Sigmoid colon (tissue), 7 donors: ENCODE data around the gene ERI3. TPM values are rescaled to one million over a fixed set of nuclear protein-coding genes. Genes with fewer than 3 reads are reported as not detected.
A peak's percentile ranks its signal among the peaks of the same experiment; 100 is the strongest.

ENCODE experiments used
- DNase-seq: peaks from one replicate; pipeline ENCODE4 v3.0.0-alpha.2; 2019
- H3K27ac ChIP-seq, 4 donors: fragments of 200-600 bp; sonication (generic); one replicate each; pipeline ENCODE4 v1.5.1; 2016 to 2019; ENCODE audit warnings: mild to moderate bottlenecking in 1 of 4
- H3K27me3 ChIP-seq, 3 donors: fragments of 200-600 bp; sonication (generic); one replicate each; pipeline ENCODE4 v1.5.1; 2019; ENCODE audit warnings: mild to moderate bottlenecking in 1 of 3
- H3K36me3 ChIP-seq, 4 donors: fragments of 200-600 bp; sonication (generic); one replicate each; pipeline ENCODE4 v1.5.1; 2016 to 2019
- H3K4me1 ChIP-seq, 4 donors: fragments of 200-600 bp; sonication (generic); one replicate each; pipeline ENCODE4 v1.5.1; 2017 to 2019
- H3K4me3 ChIP-seq, 4 donors: fragments of 200-600 bp; sonication (generic); one replicate each; pipeline ENCODE4 v1.5.1; 2017 to 2019; ENCODE audit warnings: mild to moderate bottlenecking in 2 of 4, moderate library complexity in 1 of 4
- H3K9me3 ChIP-seq, 4 donors: fragments of 200-600 bp in 3 of 4; sonication (generic) in 3 of 4; one replicate each; pipeline versions ENCODE4 v1.5.1 to v1.6.1; 2013 to 2019
- EP300 ChIP-seq, 4 donors: sonication (generic); formaldehyde crosslinking; IDR thresholded peaks; one replicate each; pipeline ENCODE4 v1.6.1; 2017; ENCODE audit warnings: antibody characterized with exemption in 4 of 4
- POLR2A ChIP-seq, 2 donors: fragments of 450-650 bp; IDR thresholded peaks; one replicate each; pipeline ENCODE4 v1.6.1; 2016; ENCODE audit warnings: antibody characterized with exemption in 2 of 2, mild to moderate bottlenecking in 2 of 2, moderate library complexity in 2 of 2
- POLR2AphosphoS5 ChIP-seq, 4 donors: sonication (generic); formaldehyde crosslinking; IDR thresholded peaks; one replicate each; pipeline ENCODE4 v1.6.1; 2017; ENCODE audit warnings: antibody characterized with exemption in 4 of 4
- WGBS, 2 donors: extraction: QIAGEN DNeasy Blood & Tissue Kit; methylation state at CpG; one replicate each; pipeline ENCODE4 v1.1.7; 2013; 5-methylcytosine and 5-hydroxymethylcytosine counted together
- intact Hi-C: fragments of 100-400 bp; cut with DNase I; formaldehyde crosslinking; loops from one replicate; pipeline ENCODE4 v1.15.1; 2023
- polyA plus RNA-seq, 3 donors: library from polyadenylated mRNA; stranded (reverse); fragments of 200-250 nt; gene quantifications; one replicate each; pipeline ENCODE4 v1.2.3, GENCODE V29; 2013
- total RNA-seq, 4 donors: library from RNA; depleted of rRNA; stranded (reverse); fragments of >200 nt; gene quantifications; one replicate each; pipeline ENCODE4 v1.1.0, GENCODE V29; 2016
- TF ChIP-seq, protein P1 (sequence below), 4 experiments: fragments of 450-650 bp in 3 of 4; fragments of 200-600 bp in 1 of 4; IDR thresholded peaks; one replicate each; pipeline ENCODE4 v1.5.1; 2016 to 2019; ENCODE audit warnings: antibody characterized with exemption in 4 of 4, mild to moderate bottlenecking in 3 of 4, moderate library complexity in 2 of 4
- donor health status: healthy with polysubstance abuse.
- donor health status: Bipolar disorder and iron deficiency.
- donor health status: healthy.

ERI3 gene
- total and polyA plus RNA-seq, 7 donors: 25.6 to 88.3 (median 40.3) TPM

DNA sequence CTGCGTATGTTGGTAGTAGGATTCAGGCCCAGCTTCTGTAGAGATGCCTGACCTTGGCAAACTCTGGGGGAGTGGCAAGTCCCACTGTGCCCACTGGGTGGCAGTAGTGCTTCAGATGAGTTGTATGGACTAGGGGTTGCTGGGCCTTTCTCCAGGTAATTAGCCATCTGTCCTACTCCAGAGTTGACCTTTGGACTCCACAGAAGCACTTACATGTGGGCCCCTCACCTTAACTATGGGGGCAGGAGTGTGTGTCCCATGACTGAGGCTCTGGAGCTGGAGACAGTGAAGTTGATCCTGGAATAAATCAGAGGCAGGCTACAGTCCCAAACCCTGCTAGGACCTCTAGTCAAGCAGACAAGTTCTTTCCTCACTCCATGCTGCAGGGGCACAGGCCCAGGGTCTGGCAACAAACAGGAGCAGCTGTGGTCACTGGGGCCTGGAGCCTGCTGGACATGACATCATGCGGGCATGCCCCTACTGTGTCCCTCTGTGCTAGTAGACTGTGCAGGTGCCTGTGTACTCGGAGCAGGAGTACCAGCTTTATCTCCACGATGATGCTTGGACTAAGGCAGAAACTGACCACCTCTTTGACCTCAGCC is 137.1 kb downstream of the ERI3 start:
- H3K4me3 ChIP-seq: no peak overlapping the region
- H3K9me3 ChIP-seq: no peaks in the 10 kb centered on the region
- peak; percentile 87 for DNase-seq
- 65 to 76% methylated on average over 4 of the region's 4 CpGs for WGBS, 2 donors
- peaks cover 33 to 74% (median 44%) of the 10 kb centered on the region in 4 donors for H3K36me3 ChIP-seq
- H3K27me3 ChIP-seq: no peaks in the 10 kb centered on the region
- intact Hi-C loops: loop anchor here (1.0 to 10.0 kb wide), 5 partner anchors 20 to 437 kb away; partner anchors contain the start of gene CCDC24
- H3K27ac ChIP-seq: peak overlapping the region in 2 of 4 donors; percentile 22 to 33
- H3K4me1 ChIP-seq: peaks cover 0 to 28% (median 22%) of the 10 kb centered on the region in 4 donors
- TF ChIP-seq POLR2AphosphoS5 (IDR thresholded peaks at IDR 0.05) (peak in 2 of 4 donors; percentile 14 to 27), EP300 (IDR thresholded peaks at IDR 0.05) (no peak), POLR2A (IDR thresholded peaks at IDR 0.05) (no peak)
- TF ChIP-seq, protein P1, sequence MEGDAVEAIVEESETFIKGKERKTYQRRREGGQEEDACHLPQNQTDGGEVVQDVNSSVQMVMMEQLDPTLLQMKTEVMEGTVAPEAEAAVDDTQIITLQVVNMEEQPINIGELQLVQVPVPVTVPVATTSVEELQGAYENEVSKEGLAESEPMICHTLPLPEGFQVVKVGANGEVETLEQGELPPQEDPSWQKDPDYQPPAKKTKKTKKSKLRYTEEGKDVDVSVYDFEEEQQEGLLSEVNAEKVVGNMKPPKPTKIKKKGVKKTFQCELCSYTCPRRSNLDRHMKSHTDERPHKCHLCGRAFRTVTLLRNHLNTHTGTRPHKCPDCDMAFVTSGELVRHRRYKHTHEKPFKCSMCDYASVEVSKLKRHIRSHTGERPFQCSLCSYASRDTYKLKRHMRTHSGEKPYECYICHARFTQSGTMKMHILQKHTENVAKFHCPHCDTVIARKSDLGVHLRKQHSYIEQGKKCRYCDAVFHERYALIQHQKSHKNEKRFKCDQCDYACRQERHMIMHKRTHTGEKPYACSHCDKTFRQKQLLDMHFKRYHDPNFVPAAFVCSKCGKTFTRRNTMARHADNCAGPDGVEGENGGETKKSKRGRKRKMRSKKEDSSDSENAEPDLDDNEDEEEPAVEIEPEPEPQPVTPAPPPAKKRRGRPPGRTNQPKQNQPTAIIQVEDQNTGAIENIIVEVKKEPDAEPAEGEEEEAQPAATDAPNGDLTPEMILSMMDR (IDR thresholded peaks at IDR 0.05): peak; percentile 80 to 90 (median 84)

DNA sequence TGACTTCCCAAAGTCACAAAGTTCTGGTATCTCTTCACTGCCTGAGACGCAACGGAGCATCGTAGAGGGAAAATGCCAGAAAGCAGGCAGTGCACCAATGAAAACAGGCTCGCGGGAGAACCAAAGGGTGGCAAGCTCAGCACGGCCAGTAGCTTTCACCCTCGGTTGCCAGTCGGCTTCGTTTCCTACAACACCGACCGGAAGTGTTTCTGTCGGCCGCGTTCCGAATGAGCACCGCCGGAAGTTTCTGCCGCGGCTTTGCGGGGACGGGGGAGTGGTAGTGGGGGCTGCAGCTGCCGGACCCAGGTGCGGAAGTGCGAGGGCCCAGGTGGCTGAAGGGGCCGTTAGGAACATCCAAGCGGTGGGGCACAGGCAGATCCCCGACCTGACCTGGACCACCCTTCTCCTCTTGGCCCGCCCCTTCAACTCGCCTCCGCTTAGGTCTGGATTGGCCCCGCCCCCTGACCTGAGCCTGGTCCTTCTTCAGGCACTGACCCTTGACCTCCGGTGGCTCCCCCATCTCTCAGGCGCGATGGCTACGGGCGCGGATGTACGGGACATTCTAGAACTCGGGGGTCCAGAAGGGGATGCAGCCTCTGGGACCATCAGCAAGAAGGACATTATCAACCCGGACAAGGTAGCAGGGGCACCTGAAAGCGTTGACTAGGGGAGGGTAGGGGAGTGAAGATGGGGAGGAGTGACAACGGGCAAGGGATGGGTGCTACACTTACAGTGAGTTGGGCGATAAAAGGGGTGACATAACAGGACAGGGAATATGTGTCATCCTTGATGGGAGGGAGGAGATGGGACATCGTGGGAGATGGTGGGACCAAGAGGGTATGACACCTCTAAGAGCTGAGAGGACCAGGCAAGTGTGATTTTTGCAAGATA is 141.6 kb downstream of the ERI3 start, which contains the start of gene DMAP1:
Gene DMAP1, plus strand, starts transcription at position 250 of the 891 bp plus-strand sequence. Its CDS starts 283 bp downstream, at position 533.
- WGBS, 2 donors: 1% methylated on average over 44 of the region's 44 CpGs
- peak; percentile 94 for DNase-seq
- Histone ChIP-seq H3K27ac (peak within 1 kb of the TSS; percentile 76 to 84 (median 80)), H3K27me3 (no peaks in the 10 kb centered on the region), H3K36me3 (peaks cover 8 to 32% (median 16%) of the 10 kb centered on the region in 4 donors), H3K9me3 (no peaks in the 10 kb centered on the region), H3K4me1 (peaks cover 0 to 33% (median 27%) of the 10 kb centered on the region in 4 donors), H3K4me3 (peak within 1 kb of the TSS; percentile 69 to 92 (median 78))
- intact Hi-C loops: loop anchor here (2.0 to 10.0 kb wide), 4 partner anchors 25 to 441 kb away; partner anchors contain the start of gene CCDC24
- TF ChIP-seq POLR2AphosphoS5 (IDR thresholded peaks at IDR 0.05): peak; percentile 16 to 68 (median 62)
- TF ChIP-seq, protein P1 (IDR thresholded peaks at IDR 0.05): peak in 1 of 4 experiments; percentile 7
- TF ChIP-seq EP300 (IDR thresholded peaks at IDR 0.05): no peak
- TF ChIP-seq POLR2A (IDR thresholded peaks at IDR 0.05): no peak

DNA sequence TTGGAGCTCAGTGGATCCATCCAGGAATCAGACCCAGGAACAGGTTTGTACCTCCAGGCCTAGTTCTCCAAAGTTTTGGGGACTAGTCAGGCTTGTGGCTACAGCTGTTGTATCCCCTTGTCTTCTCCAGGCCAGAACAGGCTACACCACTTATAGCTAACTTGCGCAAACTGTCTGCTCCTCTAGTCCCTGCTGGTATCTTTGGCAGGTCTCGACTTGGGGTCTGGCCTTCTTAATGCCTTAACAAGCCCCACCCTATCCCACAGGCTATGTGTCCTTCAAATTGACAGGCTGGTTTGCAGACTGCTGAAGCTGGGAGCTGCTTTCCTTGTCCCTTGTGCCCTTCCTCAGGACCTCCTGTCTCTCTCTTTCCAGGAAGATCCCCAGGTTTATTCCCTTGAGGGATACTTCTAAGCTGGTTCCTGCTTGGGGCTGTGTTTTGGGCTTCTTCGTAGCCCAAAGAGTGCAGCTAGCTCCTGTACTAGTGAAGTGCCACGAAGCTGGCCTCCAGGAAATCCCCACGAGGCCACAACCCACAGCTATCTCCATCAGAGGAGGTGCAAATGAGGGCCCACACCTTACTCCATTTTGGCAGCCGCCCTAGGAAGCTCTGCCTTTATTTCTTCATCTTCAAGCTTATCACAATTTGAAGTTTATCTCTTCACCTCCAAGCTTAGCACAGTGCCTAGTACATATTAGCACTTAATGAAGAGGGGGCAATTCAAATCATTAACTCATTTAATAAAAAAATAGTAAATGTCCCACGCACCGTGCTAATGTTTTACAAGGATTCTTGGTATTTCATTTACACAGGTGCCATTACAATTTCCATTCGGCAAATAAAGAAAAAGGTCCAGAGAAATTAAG is 142.5 kb downstream of the ERI3 start:
- TF ChIP-seq POLR2AphosphoS5 (IDR thresholded peaks at IDR 0.05) (no peak), POLR2A (IDR thresholded peaks at IDR 0.05) (no peak), EP300 (IDR thresholded peaks at IDR 0.05) (no peak)
- TF ChIP-seq, protein P1 (IDR thresholded peaks at IDR 0.05): no peak
- Histone ChIP-seq H3K4me3 (peak overlapping the region; percentile 69 to 92 (median 78)), H3K36me3 (peaks cover 5 to 26% (median 12%) of the 10 kb centered on the region in 4 donors), H3K4me1 (peaks cover 0 to 25% (median 21%) of the 10 kb centered on the region in 4 donors), H3K27ac (peak overlapping the region; percentile 76 to 84 (median 80)), H3K27me3 (no peaks in the 10 kb centered on the region), H3K9me3 (no peaks in the 10 kb centered on the region)
- intact Hi-C loops: loop anchor here (2.0 to 10.0 kb wide), 4 partner anchors 26 to 442 kb away; partner anchors contain the start of gene CCDC24
- 41 to 43% methylated on average over 9 of the region's 9 CpGs for WGBS, 2 donors
- DNase-seq: no peak

DNA sequence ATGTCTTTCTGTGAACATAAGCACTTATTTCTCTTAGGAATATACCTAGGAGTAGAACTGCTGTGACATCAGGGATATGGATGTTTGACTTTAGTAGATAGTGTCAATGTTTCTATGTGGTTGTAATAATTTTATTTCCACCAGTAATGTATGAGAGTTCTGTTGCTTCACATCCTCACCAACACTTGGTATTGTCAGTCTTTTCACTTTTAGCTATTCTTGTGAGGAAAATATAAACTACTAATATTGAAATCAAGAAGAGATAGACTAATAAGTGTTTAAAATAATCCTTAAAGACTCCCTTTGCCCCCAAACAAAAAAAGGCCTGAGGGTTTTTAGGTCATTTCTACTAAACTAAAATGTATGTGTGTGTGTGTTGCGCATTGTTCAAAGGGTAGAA is 144.5 kb downstream of the ERI3 start:
- Histone ChIP-seq H3K4me1 (peaks cover 0 to 22% (median 18%) of the 10 kb centered on the region in 4 donors), H3K4me3 (no peak overlapping the region), H3K27ac (no peak overlapping the region), H3K36me3 (peaks cover 0 to 12% (median 3%) of the 10 kb centered on the region in 4 donors), H3K27me3 (no peaks in the 10 kb centered on the region), H3K9me3 (no peaks in the 10 kb centered on the region)
- 99 to 100% methylated on average over 1 of the region's 1 CpG for WGBS, 2 donors
- intact Hi-C loops: loop anchor here (5.0 to 10.0 kb wide), 3 partner anchors 202 to 444 kb away; partner anchors contain the start of gene CCDC24
- DNase-seq: no peak
- no peak for TF ChIP-seq POLR2AphosphoS5 (IDR thresholded peaks at IDR 0.05)
- TF ChIP-seq POLR2A (IDR thresholded peaks at IDR 0.05): no peak
- TF ChIP-seq, protein P1 (IDR thresholded peaks at IDR 0.05): no peak
- no peak for TF ChIP-seq EP300 (IDR thresholded peaks at IDR 0.05)
